GM18507 (cell line): ENCODE data around the gene ERMAP.
"Not testable (repeated sequence)": the region's sequence is repeated elsewhere in the genome, so short reads cannot be mapped to it uniquely, and the experiment has no call there.

Source experiments
- DNase-seq: peaks from one replicate; pipeline ENCODE4 v3.0.0; 2011; ENCODE audit warnings: low read depth; ENCODE audit not compliant: insufficient read length; ENCODE audit errors: extremely low spot score
- FAIRE-seq: peaks from 2 replicates; lab custom pipeline; 2011; peaks lifted over from hg19 to GRCh38; lab: Jason Lieb, UNC

ERMAP gene

GRCh38 chr1:42861014-42861399, 44.1 kb downstream of the ERMAP start:
- FAIRE-seq = no peak
- DNase-seq = no peak

- FAIRE-seq (no peak), DNase-seq (no peak)
Measured at GRCh38 chr1:42866549-42866948, 49.6 kb downstream of the ERMAP start.

- not testable (repeated sequence) for FAIRE-seq, DNase-seq
Measured at GRCh38 chr1:42868466-42868865, 51.5 kb downstream of the ERMAP start.

GRCh38 chr1:42869254-42869653, 52.3 kb downstream of the ERMAP start:
- FAIRE-seq, DNase-seq: not testable (repeated sequence)

- not testable (repeated sequence) for DNase-seq, FAIRE-seq
Measured at GRCh38 chr1:42869751-42870150, 52.8 kb downstream of the ERMAP start.

GRCh38 chr1:42873108-42873507, 56.2 kb downstream of the ERMAP start:
- not testable (repeated sequence) for DNase-seq, FAIRE-seq

GRCh38 chr1:42873670-42874069, 56.7 kb downstream of the ERMAP start:
- FAIRE-seq = no peak
- no peak for DNase-seq

- FAIRE-seq = no peak
Measured at GRCh38 chr1:42876009-42876408, 59.1 kb downstream of the ERMAP start.

GRCh38 chr1:42877380-42877779, 60.5 kb downstream of the ERMAP start:
- no peak for FAIRE-seq
- DNase-seq = no peak

More at GRCh38 chr1:42876009-42876408, 59.1 kb downstream of the ERMAP start:
- DNase-seq = no peak

GRCh38 chr1:42880384-42880783, 63.5 kb downstream of the ERMAP start:
- no peak for DNase-seq
- FAIRE-seq = no peak

GRCh38 chr1:42886046-42886739, 69.3 kb downstream of the ERMAP start:
- no peak for DNase-seq
- no peak for FAIRE-seq

GRCh38 chr1:42886800-42887199, 69.9 kb downstream of the ERMAP start:
- no peak for FAIRE-seq
- no peak for DNase-seq

GRCh38 chr1:42887366-42887765, 70.4 kb downstream of the ERMAP start:
- no peak for DNase-seq
- FAIRE-seq = no peak

- DNase-seq (no peak), FAIRE-seq (no peak)
Measured at GRCh38 chr1:42888013-42888633, 71.2 kb downstream of the ERMAP start.

GRCh38 chr1:42889264-42889663, 72.3 kb downstream of the ERMAP start:
- DNase-seq = no peak
- no peak for FAIRE-seq

- DNase-seq = no peak
- no peak for FAIRE-seq
Measured at GRCh38 chr1:42891465-42892138, 74.7 kb downstream of the ERMAP start.
